IMR-90 (cell line): ENCODE measurements around the gene MCTP1. TPM values are rescaled to one million over a fixed set of nuclear protein-coding genes. Genes with fewer than 3 reads are reported as not detected.

Experiments
- ATAC-seq: fragments of 200-7000 bp; cut with Tn5 transposase; 2 replicates; pipeline ENCODE4 v1.9.1; 2020; ENCODE audit warnings: low read depth, mild to moderate bottlenecking, moderate library complexity
- BruUV-seq: library from RNA; stranded (reverse); fragments of 400-500 nt; replicated peaks from 2 replicates; lab custom pipeline; 2021; lab: Mats Ljungman, UMichigan
- CTCF ChIA-PET: fragments of 300-600 bp; formaldehyde crosslinking; extraction: SDS; loops from one replicate; lab custom pipeline; 2021; ENCODE audit warnings: antibody characterized with exemption; lab: Yijun Ruan, JAX
- POLR2A ChIA-PET: fragments of 300-600 bp; sonication (Branson Sonifier 250); formaldehyde crosslinking; loops from one replicate; lab custom pipeline; 2022; ENCODE audit warnings: antibody characterized with exemption; ENCODE audit not compliant: unreplicated experiment; lab: Charles Lee
- DNase-seq: peaks from one replicate; pipeline ENCODE4 v3.0.0; 2013
- H2AFZ ChIP-seq: replicated peaks from 2 replicates; pipeline ENCODE3; 2013; ENCODE audit warnings: low read length, mild to moderate bottlenecking; ENCODE audit not compliant: poor library complexity
- H2AK5ac ChIP-seq: 2 replicates; pipeline ENCODE4 v1.6.1; 2013; ENCODE audit warnings: low read depth, low read length, inconsistent platforms
- H2AK9ac ChIP-seq: replicated peaks from 2 replicates; pipeline ENCODE3; 2013; ENCODE audit warnings: mild to moderate bottlenecking, low read depth, low read length, moderate library complexity; ENCODE audit not compliant: poor library complexity
- H2BK120ac ChIP-seq: 2 replicates; pipeline ENCODE4 v1.6.1; 2013; ENCODE audit warnings: low read depth, low read length, inconsistent platforms
- H2BK15ac ChIP-seq: 3 replicates; pipeline ENCODE4 v1.6.1; 2013; ENCODE audit warnings: low read depth, low read length, inconsistent platforms
- H2BK20ac ChIP-seq: 2 replicates; pipeline ENCODE4 v1.6.1; 2013; ENCODE audit warnings: low read depth, mild to moderate bottlenecking, inconsistent platforms, low read length, moderate library complexity
- H2BK5ac ChIP-seq: 2 replicates; pipeline ENCODE4 v1.6.1; 2013; ENCODE audit warnings: mild to moderate bottlenecking, low read depth, low read length, inconsistent platforms; ENCODE audit not compliant: poor library complexity, severe bottlenecking
- H3K14ac ChIP-seq: replicated peaks from 2 replicates; pipeline ENCODE4 v1.6.1; 2013; ENCODE audit warnings: low read depth, low read length, inconsistent platforms
- H3K18ac ChIP-seq: 2 replicates; pipeline ENCODE4 v1.6.1; 2013; ENCODE audit warnings: low read depth, low read length, control low read depth
- H3K23ac ChIP-seq: 2 replicates; pipeline ENCODE4 v1.6.1; 2013; ENCODE audit warnings: low read depth, low read length, inconsistent platforms
- H3K27ac ChIP-seq: 2 replicates; pipeline ENCODE4 v1.5.1; 2013; ENCODE audit warnings: mild to moderate bottlenecking, control low read depth, low read length; ENCODE audit not compliant: insufficient read depth
- H3K27me3 ChIP-seq: 2 replicates; pipeline ENCODE4 v1.6.1; 2013; ENCODE audit warnings: low read length; ENCODE audit not compliant: control insufficient read depth, insufficient read depth
- H3K36me3 ChIP-seq: 2 replicates; pipeline ENCODE4 v1.6.1; 2013; ENCODE audit warnings: low read length, mixed read lengths; ENCODE audit not compliant: control insufficient read depth, insufficient read depth
- H3K4ac ChIP-seq: 2 replicates; pipeline ENCODE4 v1.6.1; 2013; ENCODE audit warnings: low read depth, low read length, inconsistent platforms
- H3K4me1 ChIP-seq: 2 replicates; pipeline ENCODE4 v1.6.1; 2013; ENCODE audit warnings: low read length, mixed read lengths; ENCODE audit not compliant: control insufficient read depth, insufficient read depth
- H3K4me2 ChIP-seq: 2 replicates; pipeline ENCODE4 v1.6.1; 2013; ENCODE audit warnings: low read depth, mild to moderate bottlenecking, control low read depth, low read length, moderate library complexity
- H3K4me3 ChIP-seq: 2 replicates; pipeline ENCODE4 v1.5.1; 2013; ENCODE audit warnings: low read depth, mild to moderate bottlenecking, control low read depth, low read length, moderate library complexity; ENCODE audit not compliant: insufficient read depth
- H3K56ac ChIP-seq: 2 replicates; pipeline ENCODE4 v1.6.1; 2013; ENCODE audit warnings: low read length, inconsistent platforms; ENCODE audit not compliant: insufficient read depth; ENCODE audit errors: extremely low read depth
- H3K79me1 ChIP-seq, 2 experiments: 2 replicates each; pipeline ENCODE4 v1.6.1; 2013; ENCODE audit warnings: low read length in 2 of 2, inconsistent platforms in 1 of 2, low read depth in 1 of 2
- H3K9ac ChIP-seq: 2 replicates; pipeline ENCODE4 v1.6.1; 2013; ENCODE audit warnings: low read depth, low read length, control low read depth
- H3K9me1 ChIP-seq: 2 replicates; pipeline ENCODE4 v1.6.1; 2013; ENCODE audit warnings: low read length, inconsistent platforms; ENCODE audit not compliant: insufficient read depth
- H3K9me3 ChIP-seq: 2 replicates; pipeline ENCODE4 v1.6.1; 2013; ENCODE audit warnings: low read length; ENCODE audit not compliant: control insufficient read depth, insufficient read depth
- H4K20me1 ChIP-seq: 2 replicates; pipeline ENCODE4 v1.6.1; 2013; ENCODE audit warnings: low read length, inconsistent platforms; ENCODE audit not compliant: insufficient read depth
- H4K5ac ChIP-seq: 2 replicates; pipeline ENCODE4 v1.6.1; 2013; ENCODE audit warnings: mild to moderate bottlenecking, low read depth, low read length, control low read depth
- H4K8ac ChIP-seq, 2 experiments: 2 replicates each; pipeline ENCODE4 v1.6.1; 2013; ENCODE audit warnings: low read depth in 2 of 2, low read length in 2 of 2, control low read depth in 1 of 2, inconsistent platforms in 1 of 2
- H4K91ac ChIP-seq: 2 replicates; pipeline ENCODE4 v1.6.1; 2013; ENCODE audit warnings: low read depth, low read length, inconsistent platforms; ENCODE audit not compliant: insufficient read depth
- BHLHE40 ChIP-seq: fragments of 150-350 bp; IDR thresholded peaks from 2 replicates; pipeline ENCODE4 v1.6.1; 2016; ENCODE audit warnings: mild to moderate bottlenecking, low read depth, low read length
- CEBPB ChIP-seq: IDR thresholded peaks from 2 replicates; pipeline ENCODE4 v1.6.1; 2012; ENCODE audit warnings: low read depth, low read length, improper control_type of control experiment
- CHD1 ChIP-seq: IDR thresholded peaks from 2 replicates; pipeline ENCODE4 v1.6.1; 2012; ENCODE audit warnings: low read depth, low read length, improper control_type of control experiment
- FOS ChIP-seq: fragments of 150-350 bp; IDR thresholded peaks from 2 replicates; pipeline ENCODE4 v1.6.1; 2016; ENCODE audit warnings: low read depth, low read length
- MAFK ChIP-seq: IDR thresholded peaks from 2 replicates; pipeline ENCODE4 v1.6.1; 2012; ENCODE audit warnings: low read depth, low read length, improper control_type of control experiment
- MAZ ChIP-seq: IDR thresholded peaks from 2 replicates; pipeline ENCODE4 v1.6.1; 2012; ENCODE audit warnings: low read depth, mild to moderate bottlenecking, low read length, improper control_type of control experiment, moderate library complexity, borderline replicate concordance
- MXI1 ChIP-seq: IDR thresholded peaks from 2 replicates; pipeline ENCODE4 v1.6.1; 2012; ENCODE audit warnings: low read depth, mild to moderate bottlenecking, low read length, moderate library complexity, borderline replicate concordance
- NFE2L2 ChIP-seq: fragments of 150-350 bp; IDR thresholded peaks from 2 replicates; pipeline ENCODE4 v1.6.1; 2016; ENCODE audit warnings: low read depth, mild to moderate bottlenecking, low read length
- POLR2A ChIP-seq: IDR thresholded peaks from 2 replicates; pipeline ENCODE4 v1.6.1; 2012; ENCODE audit warnings: mild to moderate bottlenecking, low read depth, low read length
- RAD21 ChIP-seq: IDR thresholded peaks from 2 replicates; pipeline ENCODE4 v1.6.1; 2012; ENCODE audit warnings: low read length, improper control_type of control experiment
- RCOR1 ChIP-seq: IDR thresholded peaks from 2 replicates; pipeline ENCODE4 v1.6.1; 2012; ENCODE audit warnings: mild to moderate bottlenecking, low read length, improper control_type of control experiment; ENCODE audit not compliant: insufficient replicate concordance
- RFX5 ChIP-seq: IDR thresholded peaks from 2 replicates; pipeline ENCODE4 v1.8.0; 2012; ENCODE audit warnings: low read depth, mild to moderate bottlenecking, low read length, moderate library complexity
- SMC3 ChIP-seq: fragments of 150-350 bp; IDR thresholded peaks from 2 replicates; pipeline ENCODE4 v1.6.1; 2016; ENCODE audit warnings: low read depth, mild to moderate bottlenecking, antibody characterized with exemption, low read length, moderate library complexity
- WGBS, 2 experiments: methylation state at CpG; one replicate each; pipeline versions ENCODE4 v1.1.5 to v1.1.7; 2013; ENCODE audit warnings: missing lambda C conversion rate in 2 of 2; ENCODE audit not compliant: insufficient read length in 1 of 2; ENCODE audit errors: extremely low coverage in 2 of 2; 5-methylcytosine and 5-hydroxymethylcytosine counted together
- dilution Hi-C: fragments of 300-500 bp; cut with HindIII; formaldehyde crosslinking; loops from one replicate; pipeline ENCODE4 v1.14.3; 2018; ENCODE audit warnings: low sequenced_read_pairs; ENCODE audit not compliant: unreplicated experiment
- in situ Hi-C: fragments of 300-500 bp; cut with MboI; formaldehyde crosslinking; loops from 3 replicates; pipeline ENCODE4 v1.14.3; 2019; ENCODE audit warnings: low sequenced_read_pairs, inconsistent platforms, mixed read lengths
- intact Hi-C: fragments of 100-400 bp; cut with micrococcal nuclease; formaldehyde crosslinking; loops from 2 replicates; pipeline ENCODE4 v1.10.0; 2022
- polyA plus RNA-seq, 3 experiments: library from polyadenylated mRNA; depleted of rRNA; stranded (reverse); fragments of >200 nt; gene quantifications; 2 replicates each; pipeline ENCODE4 v1.2.3, GENCODE V29; 2012; ENCODE audit warnings: low replicate concordance in 1 of 3
- total RNA-seq: library from RNA; depleted of rRNA; stranded (reverse); fragments of >200 nt; gene quantifications from 2 replicates; pipeline ENCODE4 v1.2.3, GENCODE V29; 2012
- TF ChIP-seq, protein P1 (sequence below): conservative IDR thresholded peaks from 2 replicates; pipeline ENCODE4 v1.5.1; 2012; ENCODE audit warnings: mild to moderate bottlenecking, low read depth, low read length, improper control_type of control experiment
- TF ChIP-seq, protein P2 (sequence below): fragments of 150-350 bp; IDR thresholded peaks from 2 replicates; pipeline ENCODE4 v1.6.1; 2017; ENCODE audit warnings: mild to moderate bottlenecking, antibody characterized with exemption, low read length, low read depth
- TF ChIP-seq, protein P3 (sequence below): fragments of 150-350 bp; IDR thresholded peaks from 2 replicates; pipeline ENCODE4 v1.6.1; 2016; ENCODE audit warnings: low read depth, mild to moderate bottlenecking, low read length, moderate library complexity, borderline replicate concordance

Gene MCTP1
- total and polyA plus RNA-seq, 2 of the 4 experiments (the other 2 are of a cell fraction) = 0.21 TPM; not detected in 1

DNA sequence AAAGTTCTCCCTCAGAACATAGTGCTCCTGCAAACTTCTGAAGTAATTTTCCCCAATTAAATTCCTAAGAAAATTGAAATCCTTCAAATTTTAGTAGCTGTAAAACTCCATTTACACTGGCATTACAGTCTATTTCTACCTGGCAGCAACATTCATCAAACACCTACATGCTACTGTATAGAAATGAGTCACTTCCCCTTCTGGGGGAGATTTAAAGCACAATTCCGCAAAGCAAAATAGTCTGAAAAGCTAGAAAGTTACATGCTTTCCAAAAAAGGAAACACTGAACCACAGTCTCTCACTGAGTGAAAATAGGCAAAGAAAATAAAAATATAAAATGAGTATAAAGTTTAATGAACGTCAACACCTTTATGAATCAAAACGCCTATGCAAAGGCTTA lies 43.3 kb downstream of the MCTP1 start:
- H3K9me3 ChIP-seq = no peaks in the 10 kb centered on the region
- dilution Hi-C loops (no loop called here), intact Hi-C loops (no loop called here), in situ Hi-C loops (no loop called here)
- H4K91ac ChIP-seq = no peak overlapping the region
- DNase-seq (no peak), ATAC-seq (no peak)
- no peak overlapping the region for H3K4ac ChIP-seq
- no peak overlapping the region for H2AK5ac ChIP-seq
- no peak overlapping the region for H3K4me2 ChIP-seq
- H3K9me1 ChIP-seq = no peaks in the 10 kb centered on the region
- WGBS, 2 experiments = no CpG with 5 or more reads among the region's 3 CpGs
- H3K4me3 ChIP-seq = no peak overlapping the region
- BruUV-seq = no TSS peak
- H3K9ac ChIP-seq = no peak overlapping the region
- no peak overlapping the region for H2AK9ac ChIP-seq
- H4K8ac ChIP-seq = no peak overlapping the region
- no peaks in the 10 kb centered on the region for H3K36me3 ChIP-seq
- no peak overlapping the region for H3K23ac ChIP-seq
- no peak overlapping the region for H2AFZ ChIP-seq
- H2BK20ac ChIP-seq = no peak overlapping the region
- no peak overlapping the region for H2BK5ac ChIP-seq
- ChIA-PET CTCF (no interaction called here), POLR2A (no interaction called here)
- no peak overlapping the region for H4K5ac ChIP-seq
- H3K27ac ChIP-seq = no peak overlapping the region
- H3K4me1 ChIP-seq = no peaks in the 10 kb centered on the region
- no peaks in the 10 kb centered on the region for H3K79me1 ChIP-seq
- no peak overlapping the region for H3K18ac ChIP-seq
- no peak overlapping the region for H2BK120ac ChIP-seq
- no peaks in the 10 kb centered on the region for H4K20me1 ChIP-seq
- no peak overlapping the region for H3K14ac ChIP-seq
- no peak overlapping the region for H3K56ac ChIP-seq
- no peak overlapping the region for H2BK15ac ChIP-seq
- H3K27me3 ChIP-seq = no peaks in the 10 kb centered on the region
- TF ChIP-seq RAD21 (no peak), NFE2L2 (no peak), POLR2A (no peak), MXI1 (no peak), BHLHE40 (no peak), MAFK (no peak), CHD1 (no peak), MAZ (no peak), RCOR1 (no peak), FOS (no peak), RFX5 (no peak), SMC3 (no peak), CEBPB (no peak)
- TF ChIP-seq, protein P1, sequence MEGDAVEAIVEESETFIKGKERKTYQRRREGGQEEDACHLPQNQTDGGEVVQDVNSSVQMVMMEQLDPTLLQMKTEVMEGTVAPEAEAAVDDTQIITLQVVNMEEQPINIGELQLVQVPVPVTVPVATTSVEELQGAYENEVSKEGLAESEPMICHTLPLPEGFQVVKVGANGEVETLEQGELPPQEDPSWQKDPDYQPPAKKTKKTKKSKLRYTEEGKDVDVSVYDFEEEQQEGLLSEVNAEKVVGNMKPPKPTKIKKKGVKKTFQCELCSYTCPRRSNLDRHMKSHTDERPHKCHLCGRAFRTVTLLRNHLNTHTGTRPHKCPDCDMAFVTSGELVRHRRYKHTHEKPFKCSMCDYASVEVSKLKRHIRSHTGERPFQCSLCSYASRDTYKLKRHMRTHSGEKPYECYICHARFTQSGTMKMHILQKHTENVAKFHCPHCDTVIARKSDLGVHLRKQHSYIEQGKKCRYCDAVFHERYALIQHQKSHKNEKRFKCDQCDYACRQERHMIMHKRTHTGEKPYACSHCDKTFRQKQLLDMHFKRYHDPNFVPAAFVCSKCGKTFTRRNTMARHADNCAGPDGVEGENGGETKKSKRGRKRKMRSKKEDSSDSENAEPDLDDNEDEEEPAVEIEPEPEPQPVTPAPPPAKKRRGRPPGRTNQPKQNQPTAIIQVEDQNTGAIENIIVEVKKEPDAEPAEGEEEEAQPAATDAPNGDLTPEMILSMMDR = no peak
- TF ChIP-seq, protein P2, sequence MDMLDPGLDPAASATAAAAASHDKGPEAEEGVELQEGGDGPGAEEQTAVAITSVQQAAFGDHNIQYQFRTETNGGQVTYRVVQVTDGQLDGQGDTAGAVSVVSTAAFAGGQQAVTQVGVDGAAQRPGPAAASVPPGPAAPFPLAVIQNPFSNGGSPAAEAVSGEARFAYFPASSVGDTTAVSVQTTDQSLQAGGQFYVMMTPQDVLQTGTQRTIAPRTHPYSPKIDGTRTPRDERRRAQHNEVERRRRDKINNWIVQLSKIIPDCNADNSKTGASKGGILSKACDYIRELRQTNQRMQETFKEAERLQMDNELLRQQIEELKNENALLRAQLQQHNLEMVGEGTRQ = no peak
- TF ChIP-seq, protein P3, sequence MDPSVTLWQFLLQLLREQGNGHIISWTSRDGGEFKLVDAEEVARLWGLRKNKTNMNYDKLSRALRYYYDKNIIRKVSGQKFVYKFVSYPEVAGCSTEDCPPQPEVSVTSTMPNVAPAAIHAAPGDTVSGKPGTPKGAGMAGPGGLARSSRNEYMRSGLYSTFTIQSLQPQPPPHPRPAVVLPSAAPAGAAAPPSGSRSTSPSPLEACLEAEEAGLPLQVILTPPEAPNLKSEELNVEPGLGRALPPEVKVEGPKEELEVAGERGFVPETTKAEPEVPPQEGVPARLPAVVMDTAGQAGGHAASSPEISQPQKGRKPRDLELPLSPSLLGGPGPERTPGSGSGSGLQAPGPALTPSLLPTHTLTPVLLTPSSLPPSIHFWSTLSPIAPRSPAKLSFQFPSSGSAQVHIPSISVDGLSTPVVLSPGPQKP = no peak
